GM18873 (cell line): ENCODE results near the gene PHF2.

Source experiments
- ATAC-seq: cut with Tn5 transposase; IDR thresholded peaks from one replicate; pipeline ENCODE4 v1.9.1; 2021; ENCODE audit warnings: mild to moderate bottlenecking, moderate library complexity, moderate number of reproducible peaks; ENCODE audit not compliant: unreplicated experiment, low FRiP score

Gene PHF2

DNA sequence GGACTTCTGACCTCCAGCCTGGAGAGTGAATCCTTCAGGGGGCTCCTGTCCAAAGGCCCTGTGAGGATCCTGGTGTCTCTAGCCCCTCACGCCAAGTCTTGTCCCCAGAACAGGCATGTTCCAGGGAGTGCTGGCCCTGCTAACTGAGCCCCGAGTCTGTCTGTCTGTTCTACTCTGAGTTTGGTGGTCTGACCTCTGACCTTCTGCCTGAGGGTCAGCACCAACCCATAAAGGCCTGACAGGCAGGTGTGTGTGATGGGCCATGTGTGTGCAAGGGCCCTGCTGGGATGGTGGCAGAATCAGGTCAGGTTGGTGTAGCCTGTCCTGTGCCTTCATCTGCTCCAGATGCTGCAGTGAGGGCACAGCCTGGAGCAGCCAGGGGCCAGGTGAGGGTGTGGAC lies 46.3 kb downstream of the PHF2 start:
- no peak for ATAC-seq

DNA sequence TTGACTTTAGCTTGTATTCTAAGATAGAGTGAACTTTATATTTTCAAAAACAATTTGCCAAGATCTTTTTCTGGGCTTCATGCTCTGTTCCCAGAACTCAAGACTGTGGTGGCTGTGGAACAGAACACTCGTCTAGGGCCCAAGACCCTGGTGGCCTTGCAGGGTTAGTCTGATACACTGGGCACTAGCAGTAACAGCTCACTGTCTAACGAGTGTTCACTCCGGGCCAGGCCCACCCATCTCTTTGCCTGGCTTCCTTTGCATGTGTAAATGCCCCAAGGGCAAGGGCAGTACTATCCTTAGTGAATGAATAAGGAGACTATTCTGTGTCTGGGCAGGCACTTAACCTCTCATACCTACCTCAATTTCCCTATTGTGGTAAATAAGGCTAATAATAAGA lies 47.4 kb downstream of the PHF2 start:
- no peak for ATAC-seq

DNA sequence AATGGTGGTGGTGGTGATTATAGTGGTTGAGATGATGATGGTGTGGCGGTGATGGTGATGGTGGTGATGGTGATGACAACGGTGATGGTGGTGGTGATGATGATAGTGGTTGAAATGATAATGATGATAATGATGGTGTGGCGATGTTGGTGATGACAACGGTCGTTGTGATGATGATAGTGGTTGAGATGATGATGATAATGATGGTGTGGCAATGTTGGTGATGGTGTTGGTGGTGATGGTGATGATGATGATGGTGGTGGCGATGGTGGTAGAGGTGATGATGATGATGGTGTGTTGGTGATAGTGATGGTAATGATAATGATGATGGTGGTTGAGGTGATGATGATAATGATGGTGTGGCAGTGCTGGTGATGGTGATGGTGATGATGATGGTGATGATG lies 48.0 kb downstream of the PHF2 start:
- no peak for ATAC-seq

DNA sequence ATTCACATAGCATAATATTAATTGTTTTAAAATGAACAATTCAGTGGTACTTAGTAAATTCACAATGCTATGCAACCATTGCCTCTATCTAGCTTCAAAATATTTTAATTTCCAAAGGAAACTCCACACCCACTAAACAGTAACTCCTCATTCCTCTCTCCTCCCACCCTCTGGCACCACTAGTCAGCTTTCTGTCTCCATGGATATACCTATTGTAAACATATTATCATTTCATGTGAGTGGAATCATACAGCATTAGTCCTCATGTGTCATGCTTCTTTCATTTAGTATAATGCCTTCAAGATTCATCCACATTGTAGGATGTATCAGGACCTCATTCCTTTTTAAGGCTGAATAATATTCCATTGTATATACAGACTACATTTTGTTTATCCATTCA lies 48.6 kb downstream of the PHF2 start:
- ATAC-seq = no peak

DNA sequence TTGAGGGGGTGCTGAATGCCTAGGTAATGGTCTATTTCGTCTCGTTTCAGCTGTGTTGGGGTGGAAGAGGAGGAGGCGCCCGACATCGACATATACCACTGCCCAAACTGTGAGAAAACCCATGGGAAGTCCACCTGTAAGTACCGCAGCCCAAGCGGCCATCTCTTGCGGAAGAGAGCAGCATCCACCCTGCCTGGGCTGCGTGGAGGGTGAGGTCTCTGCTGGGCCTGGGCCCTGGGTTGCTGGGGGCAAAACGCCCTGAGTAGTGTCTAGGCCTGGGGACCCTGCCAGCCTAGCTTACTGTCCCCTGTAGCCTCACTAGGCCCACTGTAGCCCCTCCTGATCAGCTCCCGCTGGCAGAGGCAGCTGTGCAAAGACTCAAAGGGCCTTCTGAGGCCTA lies 53.5 kb downstream of the PHF2 start:
- no peak for ATAC-seq

DNA sequence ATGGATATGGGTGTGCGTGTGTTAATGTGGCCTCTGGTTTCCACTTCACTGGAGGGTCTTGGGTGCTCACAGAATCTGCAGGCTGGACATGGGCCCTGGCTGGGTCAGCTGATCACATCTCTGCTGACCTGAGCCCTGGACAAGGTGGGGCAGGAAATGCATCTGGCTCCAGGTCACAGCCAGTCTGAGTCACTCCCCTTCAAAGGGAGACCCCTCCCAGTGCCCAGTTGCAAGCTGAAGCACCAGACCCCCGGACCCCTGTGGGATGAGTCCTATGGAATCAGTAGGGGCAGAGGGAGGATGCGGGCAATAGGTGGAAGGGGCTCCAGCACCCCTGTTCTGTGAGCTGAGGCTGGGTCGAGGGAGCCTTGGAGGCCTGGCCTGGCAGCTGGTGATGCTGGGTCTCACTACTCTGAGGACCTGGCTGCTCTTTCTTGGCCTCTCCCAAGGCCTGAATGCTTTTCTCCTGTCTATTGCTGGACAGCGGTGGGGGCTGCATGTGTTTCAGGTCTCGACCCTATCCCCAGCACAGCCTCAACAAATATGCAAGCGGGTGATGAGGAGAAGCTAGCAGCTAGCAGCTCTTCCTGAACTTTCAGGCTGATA lies 54.5 kb downstream of the PHF2 start:
- no peak for ATAC-seq

DNA sequence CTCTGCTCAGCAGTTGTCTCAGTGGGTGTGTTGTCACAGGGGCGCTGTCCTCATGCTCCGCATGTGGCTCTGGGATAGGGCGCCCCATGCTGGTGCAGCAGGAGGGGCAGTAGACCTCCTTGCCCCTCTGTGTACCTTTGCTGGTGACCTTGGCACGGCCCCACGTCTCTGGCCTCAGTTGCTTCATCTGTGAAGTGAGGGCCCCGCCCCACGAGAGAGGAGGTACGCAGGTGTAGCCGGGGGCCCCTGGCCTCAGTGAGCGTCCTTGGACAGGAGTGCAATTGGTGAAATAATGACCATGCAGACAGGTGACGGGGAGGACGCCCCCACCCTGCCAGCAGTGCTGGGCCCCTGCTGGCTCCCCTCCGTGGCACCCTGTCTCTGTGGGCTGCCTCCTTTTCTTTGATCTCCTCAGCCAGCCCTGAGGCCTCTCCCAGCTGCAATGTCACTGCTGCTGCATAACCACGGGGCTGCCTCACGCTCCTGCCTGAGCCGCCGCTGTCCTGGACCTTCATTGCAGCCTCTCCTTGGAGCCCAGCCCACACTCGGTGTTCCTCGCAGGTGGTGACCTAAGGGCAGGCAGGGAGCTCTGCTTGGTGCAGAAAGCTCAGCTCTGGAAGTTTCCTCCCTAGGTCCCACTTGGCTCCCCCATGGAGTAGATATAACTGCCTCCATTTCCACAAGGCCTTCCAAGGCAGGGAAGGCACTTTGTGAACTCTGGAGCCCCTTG lies 57.3 kb downstream of the PHF2 start:
- ATAC-seq = no peak

DNA sequence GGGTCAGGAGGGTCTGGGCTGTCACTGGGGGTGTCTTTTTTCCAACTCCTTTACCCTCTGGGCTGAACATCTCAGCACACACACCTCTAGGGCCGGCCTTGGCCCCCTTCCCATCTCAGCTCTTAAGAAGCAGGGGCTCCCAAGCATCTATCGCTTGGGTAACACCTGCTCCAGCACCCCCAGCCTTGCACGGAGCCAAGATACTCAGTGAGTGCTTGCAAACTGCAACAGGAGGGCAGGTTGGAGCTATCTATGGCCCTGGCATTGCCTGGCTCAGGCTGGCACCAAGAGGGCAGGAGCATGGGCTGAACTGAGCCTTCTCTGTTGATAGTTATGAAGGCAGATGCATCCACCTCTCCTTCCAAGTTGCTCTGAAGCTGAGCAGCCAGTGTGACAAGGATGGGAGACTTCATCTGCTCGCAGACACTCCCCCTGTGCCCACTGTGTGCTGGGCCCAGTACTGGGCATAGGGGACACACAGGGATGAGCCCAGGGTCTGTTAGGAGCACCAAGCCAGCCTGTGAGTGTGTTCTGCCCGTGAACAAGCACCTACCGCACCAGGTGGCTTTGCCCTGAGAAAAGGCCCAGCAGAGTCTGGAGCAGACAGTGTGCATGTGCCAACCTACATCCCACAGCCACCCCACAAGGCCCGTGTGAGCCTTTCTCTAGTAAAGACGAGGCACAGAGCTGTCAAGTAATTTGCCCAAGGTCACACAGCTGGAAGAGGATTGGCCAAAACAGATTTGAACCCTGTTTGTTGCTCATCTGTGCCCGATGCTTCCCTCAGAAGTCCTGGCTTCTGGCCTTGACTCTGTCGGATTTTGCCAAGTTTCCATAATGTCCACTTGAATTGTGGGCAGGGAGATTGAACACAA lies 58.2 kb downstream of the PHF2 start:
- no peak for ATAC-seq

DNA sequence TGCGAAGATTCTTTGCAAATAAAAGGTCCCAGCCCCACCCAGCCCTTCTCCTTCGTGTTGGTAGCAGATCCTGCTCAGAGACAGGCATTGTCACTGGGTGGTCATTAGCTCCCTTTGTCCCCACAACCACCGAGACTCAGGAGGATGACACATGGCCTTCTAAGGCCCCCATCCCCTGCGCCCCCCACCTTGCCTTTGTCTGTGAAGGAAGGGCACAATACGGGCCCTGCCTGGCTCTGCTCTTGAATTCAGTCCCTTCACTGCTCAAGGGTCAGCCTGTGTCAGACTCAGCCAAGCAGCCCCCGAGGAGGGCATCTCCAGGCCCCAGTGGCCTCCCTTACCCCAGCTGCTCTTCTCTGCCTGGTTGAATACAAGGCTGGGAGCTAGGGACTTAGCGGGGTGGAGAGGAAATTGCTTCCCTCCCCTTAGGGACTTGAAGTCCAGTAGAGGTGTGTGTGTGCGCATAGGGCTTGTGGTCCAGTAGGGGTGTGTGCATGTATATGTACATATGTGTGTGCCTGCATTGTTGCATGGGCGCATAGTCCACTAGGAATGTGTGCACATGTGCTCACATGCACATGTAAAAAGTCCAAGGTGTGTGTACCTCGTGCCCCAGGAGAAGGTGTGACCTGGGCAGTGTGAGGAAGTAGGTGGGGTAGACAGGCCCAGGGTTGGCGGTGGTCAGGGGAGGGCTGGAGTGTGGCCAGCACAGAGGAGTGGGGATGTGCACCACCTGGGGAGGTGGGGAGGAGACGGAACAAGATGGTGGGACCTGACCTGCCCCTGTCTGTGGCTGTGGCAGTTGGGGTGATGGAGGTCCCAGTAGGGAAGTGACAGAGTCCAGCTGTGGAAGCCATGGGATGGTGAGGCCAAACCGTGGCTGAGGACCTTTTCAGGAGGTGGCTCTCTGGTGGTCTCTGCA lies 59.1 kb downstream of the PHF2 start:
- no peak for ATAC-seq

DNA sequence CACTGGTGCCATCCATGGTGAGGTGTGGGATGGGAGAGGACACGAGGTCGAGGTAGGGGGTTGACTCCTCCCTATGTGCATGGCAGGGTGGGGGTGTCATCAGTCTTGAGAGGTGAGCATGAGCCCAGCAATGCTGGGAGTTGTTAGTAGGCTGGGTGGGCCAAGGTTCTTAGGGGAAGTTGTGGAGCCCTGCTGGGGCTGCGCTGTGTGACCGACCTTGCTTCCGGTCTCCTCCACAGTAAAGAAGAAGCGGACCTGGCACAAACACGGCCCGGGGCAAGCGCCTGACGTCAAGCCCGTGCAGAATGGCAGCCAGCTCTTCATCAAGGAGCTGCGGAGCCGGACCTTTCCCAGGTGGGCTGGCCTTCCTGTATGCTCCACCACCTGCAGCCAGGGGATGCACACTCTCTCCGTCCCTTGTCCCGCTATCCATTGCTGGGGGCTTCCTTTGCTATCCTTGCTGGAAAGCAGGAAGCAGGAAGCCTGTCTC lies 59.8 kb downstream of the PHF2 start:
- ATAC-seq = no peak

DNA sequence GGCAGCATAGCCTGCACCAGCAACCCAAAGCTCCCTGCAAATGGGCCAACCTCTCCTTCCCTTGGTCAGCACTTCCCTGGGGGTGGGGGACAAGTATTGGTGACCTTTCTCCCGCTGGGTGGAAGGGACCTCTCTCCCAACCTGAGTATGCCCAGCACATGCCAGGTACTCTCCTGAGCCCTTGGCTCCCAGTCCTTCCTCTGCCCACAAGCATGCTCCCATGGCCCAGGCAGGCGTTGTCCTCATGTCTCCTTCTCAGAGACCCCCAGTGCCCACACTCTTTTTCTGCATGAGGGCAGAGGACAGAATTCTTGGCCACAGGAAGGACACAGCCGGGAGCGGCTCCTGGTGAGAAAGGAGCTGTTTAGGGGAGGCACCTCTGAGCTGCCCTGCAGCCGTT lies 60.3 kb downstream of the PHF2 start:
- no peak for ATAC-seq

DNA sequence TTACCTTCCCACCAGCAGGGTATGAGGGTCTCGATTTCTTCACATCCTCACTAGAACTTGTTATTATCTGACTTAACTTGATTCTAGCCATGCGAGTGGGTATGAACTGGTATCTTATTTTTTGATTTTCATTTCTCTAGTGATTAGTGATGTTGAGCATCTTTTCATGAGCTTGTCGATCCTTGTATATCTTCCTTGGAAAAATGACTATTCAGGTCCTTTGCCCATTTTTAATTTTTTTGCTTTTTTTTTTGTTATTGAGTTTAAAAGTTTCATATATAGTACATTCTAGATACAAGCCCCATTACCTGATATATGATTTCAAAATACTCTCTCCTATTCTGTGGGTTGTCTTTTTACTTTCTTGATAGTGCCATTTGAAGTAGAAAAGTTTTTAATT lies 61.5 kb downstream of the PHF2 start:
- ATAC-seq = no peak

DNA sequence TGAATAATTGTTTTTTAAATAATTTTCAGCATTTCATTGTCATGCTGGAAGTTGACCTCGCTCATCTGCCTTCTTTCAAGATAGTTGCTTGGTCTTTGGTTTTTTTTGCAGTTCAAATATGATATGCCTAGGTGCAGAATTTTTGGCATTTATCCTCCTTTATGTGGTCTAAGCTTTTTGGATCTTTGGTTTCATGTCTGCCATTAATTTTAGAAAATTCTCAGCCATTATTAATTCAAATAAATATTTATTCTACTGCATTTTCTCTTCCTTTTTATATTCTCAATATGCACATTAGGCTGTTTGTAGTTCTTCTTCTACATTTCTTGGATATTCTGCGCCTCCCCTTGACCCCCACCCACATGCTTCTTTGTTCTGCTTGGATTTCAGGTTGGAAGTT lies 63.6 kb downstream of the PHF2 start:
- no peak for ATAC-seq

DNA sequence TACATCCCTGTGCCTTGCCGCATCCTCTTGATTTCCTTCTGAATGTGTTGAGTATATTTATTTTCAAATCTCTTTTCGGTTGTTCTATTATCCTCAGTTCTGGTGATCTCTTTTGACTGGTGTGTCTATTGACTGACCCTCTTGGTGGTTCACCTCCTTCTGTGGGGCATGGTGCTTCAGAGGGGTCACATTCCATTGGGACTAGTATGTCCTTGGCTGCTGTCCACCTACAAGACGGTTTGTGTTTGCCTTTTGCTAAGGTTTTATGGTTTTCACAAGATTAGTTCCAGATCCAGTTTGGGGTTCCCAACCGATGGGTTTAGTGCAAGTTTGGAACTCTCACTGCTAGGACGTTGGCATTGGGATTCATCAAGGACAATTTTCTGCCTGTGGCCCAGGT lies 66.6 kb downstream of the PHF2 start:
- no peak for ATAC-seq

DNA sequence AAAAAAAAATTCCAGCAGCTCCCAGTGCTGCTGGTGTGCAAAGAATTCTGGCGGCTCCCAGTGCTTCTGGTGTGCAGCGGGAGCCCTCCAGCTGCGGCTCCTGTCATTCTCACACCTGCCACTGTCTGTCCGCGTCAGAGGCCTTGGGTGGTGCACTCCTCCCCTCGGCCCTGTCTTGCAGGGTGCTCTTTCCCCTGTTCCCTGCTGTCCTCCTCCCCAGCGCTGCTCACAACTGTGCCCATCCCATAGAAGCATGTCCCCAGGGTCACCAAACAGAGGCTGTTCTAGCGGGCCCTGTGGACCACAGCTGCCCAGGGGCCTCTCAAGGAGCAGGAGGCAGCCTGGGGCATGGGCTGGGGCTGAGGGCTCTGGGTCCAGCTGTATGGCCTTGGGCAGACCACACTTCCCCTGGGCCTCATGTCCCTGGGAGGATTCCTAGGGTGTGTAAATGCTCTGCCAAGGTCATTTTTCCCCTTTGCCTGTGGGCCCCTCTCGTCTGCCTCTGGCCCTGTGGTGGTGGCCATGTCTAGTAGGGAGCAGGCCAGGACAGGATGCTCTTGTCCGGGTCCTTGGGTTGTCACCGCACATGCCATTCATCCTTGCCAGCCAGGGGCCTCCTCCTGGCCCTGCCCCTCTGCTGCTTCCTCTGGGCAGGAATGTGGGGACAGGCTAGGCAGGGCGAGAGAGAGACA lies 68.2 kb downstream of the PHF2 start:
- ATAC-seq = no peak

DNA sequence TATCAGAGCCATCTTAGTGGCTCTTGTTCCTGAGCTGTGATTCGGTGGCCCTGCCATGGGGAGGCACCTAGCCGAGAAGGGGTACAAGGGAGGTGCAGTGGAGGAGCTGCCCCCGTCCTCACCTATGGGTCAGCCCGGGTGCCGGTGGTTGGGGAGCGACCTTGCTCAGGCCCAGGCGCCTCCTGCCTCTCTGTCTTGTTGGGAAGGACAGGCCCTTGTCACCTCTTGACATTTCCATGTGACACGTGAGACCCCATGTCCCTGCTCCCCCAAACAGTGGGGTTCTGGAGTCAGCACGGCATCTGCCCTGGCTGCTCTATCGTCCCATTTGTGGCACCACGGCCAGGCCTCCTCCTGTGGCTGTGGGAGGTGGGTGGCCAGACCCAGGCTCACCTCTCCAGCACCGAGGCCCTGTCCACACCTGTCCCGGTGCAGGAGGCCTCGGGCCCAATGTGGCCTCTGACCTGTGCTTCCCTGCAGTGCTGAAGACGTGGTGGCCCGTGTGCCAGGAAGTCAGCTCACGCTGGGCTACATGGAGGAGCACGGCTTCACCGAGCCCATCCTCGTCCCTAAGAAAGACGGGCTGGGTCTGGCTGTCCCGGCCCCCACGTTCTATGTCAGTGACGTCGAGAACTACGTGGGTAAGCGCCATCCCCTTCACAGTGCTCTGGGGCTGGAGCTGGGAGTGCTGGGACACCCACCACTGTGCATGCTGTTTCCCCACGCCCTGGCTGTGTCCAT lies 68.9 kb downstream of the PHF2 start:
- no peak for ATAC-seq

DNA sequence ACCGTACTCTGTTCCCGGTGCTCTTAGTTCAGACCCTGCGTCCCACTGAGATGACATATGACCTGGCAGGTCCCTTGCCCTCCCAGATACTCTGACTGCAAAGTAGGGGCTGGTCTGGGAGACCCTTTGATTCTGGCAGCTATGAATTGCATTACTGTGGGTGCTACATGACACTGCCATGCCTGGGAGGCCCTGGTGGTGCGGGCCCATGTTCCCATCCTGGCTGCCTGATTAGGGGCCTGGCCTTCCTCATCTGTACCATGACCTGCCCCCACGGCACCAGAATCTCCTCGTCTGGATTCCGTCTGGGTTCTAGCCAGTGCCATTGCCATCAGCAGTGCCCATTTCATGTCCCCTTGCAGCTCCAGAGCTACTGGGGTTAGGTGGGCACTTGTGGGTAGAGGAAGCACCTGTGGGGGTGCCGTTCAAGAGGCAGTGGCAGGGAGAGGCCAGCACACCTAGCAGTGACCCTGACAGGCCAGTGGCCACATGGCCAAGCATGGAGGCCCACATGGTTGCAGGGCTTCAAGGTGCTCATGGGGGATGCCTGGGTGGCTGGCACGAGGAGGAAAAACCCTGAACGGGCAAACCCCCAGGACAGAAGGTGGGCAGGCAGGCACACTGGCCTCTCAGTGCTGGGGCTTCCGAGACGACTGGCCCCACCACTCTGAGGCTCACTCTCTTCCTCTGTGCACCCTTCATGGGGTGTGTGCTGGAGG lies 69.7 kb downstream of the PHF2 start:
- no peak for ATAC-seq

DNA sequence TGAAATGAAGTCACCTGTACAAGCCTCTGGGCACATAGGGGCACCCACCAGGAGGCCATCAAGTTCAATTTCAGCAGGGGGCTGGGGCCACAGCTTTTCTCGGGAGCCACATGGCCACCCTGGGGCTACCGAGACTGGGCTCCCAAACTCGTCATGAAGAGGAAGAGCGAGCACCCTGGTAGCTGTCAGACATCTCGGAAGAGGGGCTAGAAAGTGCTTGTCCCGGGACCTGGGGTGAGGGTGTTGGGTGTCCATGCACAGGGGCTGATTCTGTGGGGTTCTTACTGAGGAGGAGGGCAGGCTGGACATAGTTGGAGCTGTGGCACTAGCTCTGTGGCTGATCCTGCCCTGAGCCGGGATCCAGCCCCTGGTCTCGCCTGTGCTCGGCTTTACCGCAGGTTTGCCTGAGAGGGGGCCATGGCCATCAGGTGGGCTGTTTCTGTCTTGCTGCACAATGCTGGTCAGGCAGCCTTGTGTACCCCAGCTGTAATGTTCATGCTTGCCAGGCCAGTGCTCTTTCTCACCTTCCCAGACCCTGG lies 70.3 kb downstream of the PHF2 start:
- no peak for ATAC-seq
